A172 (cell line): ENCODE data around the gene IPO5. TPM values are rescaled to one million over a fixed set of nuclear protein-coding genes. Genes with fewer than 3 reads are reported as not detected.
A peak's percentile ranks its signal among the peaks of the same experiment; 100 is the strongest.

Experiments
- DNase-seq: peaks from one replicate; pipeline ENCODE4 v3.0.0-alpha.2; 2015; ENCODE audit warnings: low spot score
- total RNA-seq: library from RNA; depleted of rRNA; stranded (reverse); fragments of >200 nt; shearing (Covaris generic); gene quantifications from 2 replicates; pipeline ENCODE4 v1.2.3, GENCODE V29; 2014; rRNA removed

Gene IPO5
- total RNA-seq: 160 and 190 TPM in 2 replicates

- no peak for DNase-seq
Observed at GRCh38 chr13:97953376-97953970, at the start of gene IPO5. TSS of gene IPO5 (plus strand) at chr13:97953675. CDS start at chr13:97976697, 23,022 bp downstream.

- DNase-seq: no peak
Observed at GRCh38 chr13:97904059-97904458, 49.4 kb upstream of the IPO5 start.

- DNase-seq: no peak
Observed at GRCh38 chr13:97905517-97905916, 48.0 kb upstream of the IPO5 start.

- peak; percentile 55 for DNase-seq
Observed at GRCh38 chr13:97911311-97912138, 42.0 kb upstream of the IPO5 start.

GRCh38 chr13:97912139-97912535 is 41.3 kb upstream of the IPO5 start:
- DNase-seq: no peak

GRCh38 chr13:97913206-97913605 is 40.3 kb upstream of the IPO5 start:
- DNase-seq: no peak

GRCh38 chr13:97914540-97914939 is 38.9 kb upstream of the IPO5 start:
- DNase-seq: no peak

- DNase-seq: no peak
Observed at GRCh38 chr13:97921176-97921816, 32.2 kb upstream of the IPO5 start.

- no peak for DNase-seq
Observed at GRCh38 chr13:97928301-97928700, 25.2 kb upstream of the IPO5 start.

GRCh38 chr13:97932036-97932435 is 21.4 kb upstream of the IPO5 start:
- peak; percentile 8 for DNase-seq

GRCh38 chr13:97932647-97933046 is 20.8 kb upstream of the IPO5 start:
- DNase-seq: no peak

- no peak for DNase-seq
Observed at GRCh38 chr13:97933776-97934175, 19.7 kb upstream of the IPO5 start.

- no peak for DNase-seq
Observed at GRCh38 chr13:97934590-97934989, 18.9 kb upstream of the IPO5 start.

GRCh38 chr13:97935071-97935470 is 18.4 kb upstream of the IPO5 start:
- DNase-seq: no peak

- DNase-seq: no peak
Observed at GRCh38 chr13:97936036-97936435, 17.4 kb upstream of the IPO5 start.

GRCh38 chr13:97938706-97939475 is 14.6 kb upstream of the IPO5 start:
- no peak for DNase-seq

- DNase-seq: peak; percentile 40
Observed at GRCh38 chr13:97944396-97945029, 9.0 kb upstream of the IPO5 start.

- no peak for DNase-seq
Observed at GRCh38 chr13:97945342-97945741, 8.1 kb upstream of the IPO5 start.

- peak; percentile 27 for DNase-seq
Observed at GRCh38 chr13:97945792-97946419, 7.6 kb upstream of the IPO5 start.

- peak; percentile 73 for DNase-seq
Observed at GRCh38 chr13:97946951-97947588, 6.4 kb upstream of the IPO5 start.

GRCh38 chr13:97948041-97948440 is 5.4 kb upstream of the IPO5 start:
- peak; percentile 19 for DNase-seq
